Thyroid gland (tissue), 4 donors: ENCODE data around the gene DPF1. TPM values are rescaled to one million over a fixed set of nuclear protein-coding genes. Genes with fewer than 3 reads are reported as not detected.

Source experiments
- DNase-seq, 2 donors: peaks; one replicate each; pipeline ENCODE4 v3.0.0-alpha.2; 2019
- H3K27ac ChIP-seq, 3 donors: fragments of 200-600 bp; sonication (generic); 1 replicate in 2 of 3; 2 replicates in 1 of 3; pipeline ENCODE4 v1.5.1; 2016 to 2019; ENCODE audit warnings: mild to moderate bottlenecking in 1 of 3, moderate library complexity in 1 of 3
- H3K27me3 ChIP-seq: fragments of 200-600 bp; sonication (generic); one replicate; pipeline ENCODE4 v1.5.1; 2019
- H3K36me3 ChIP-seq, 2 donors: fragments of 200-600 bp; sonication (generic); one replicate each; pipeline ENCODE4 v1.5.1; 2016 to 2019
- H3K4me1 ChIP-seq, 2 donors: fragments of 200-600 bp; sonication (generic); one replicate each; pipeline ENCODE4 v1.5.1; 2017 to 2019
- H3K4me3 ChIP-seq, 3 donors: fragments of 200-600 bp; sonication (generic); replicated peaks in 1 of 3; 1 replicate in 2 of 3; 2 replicates in 1 of 3; pipeline ENCODE4 v1.5.1; 2016; ENCODE audit warnings: mild to moderate bottlenecking in 1 of 3
- H3K9me3 ChIP-seq: fragments of 200-600 bp; sonication (generic); one replicate; pipeline ENCODE4 v1.5.1; 2017
- CTCF ChIP-seq, 6 experiments: fragments of 200-600 bp in 3 of 6; fragments of 450-650 bp in 3 of 6; sonication (generic) in 3 of 6; IDR thresholded peaks; one replicate each; pipeline ENCODE4 v1.5.1; 2016 to 2019; ENCODE audit warnings: antibody characterized with exemption in 6 of 6, mild to moderate bottlenecking in 2 of 6, inconsistent platforms in 1 of 6, moderate library complexity in 1 of 6
- POLR2A ChIP-seq, 2 donors: fragments of 450-650 bp; IDR thresholded peaks; one replicate each; pipeline ENCODE4 v1.6.1; 2017; ENCODE audit warnings: antibody characterized with exemption in 2 of 2, mild to moderate bottlenecking in 2 of 2, moderate library complexity in 1 of 2
- WGBS, 2 donors: methylation state at CpG; one replicate each; pipeline ENCODE4 v1.1.5; 2017; 5-methylcytosine and 5-hydroxymethylcytosine counted together
- intact Hi-C: fragments of 100-400 bp; cut with DNase I; formaldehyde crosslinking; loops from one replicate; pipeline ENCODE4 v1.15.1; 2023
- total RNA-seq, 4 donors: library from RNA; depleted of rRNA; stranded (reverse); fragments of >200 nt; gene quantifications; one replicate each; pipeline ENCODE4 v1.2.3, GENCODE V29; 2016

DPF1 gene
- not detected for total RNA-seq

GRCh38 chr19:38224014-38224862 lies at the start of gene DPF1:
Gene DPF1, minus strand, starts transcription at chr19:38224222. Its CDS starts 80 bp downstream, at chr19:38224142.
- TF ChIP-seq CTCF (IDR thresholded peaks at IDR 0.05) = peak in 1 of 6 experiments; percentile 14
- no peak for TF ChIP-seq POLR2A (IDR thresholded peaks at IDR 0.05)
- no peak for DNase-seq
- 4 to 5% methylated on average over 18 to 37 of the region's 61 CpGs for WGBS, 2 donors
- H3K27ac ChIP-seq = no peak within 1 kb of the TSS
- peaks cover 15 to 20% of the 10 kb centered on the region in 2 donors for H3K4me1 ChIP-seq
- peaks cover 38% of the 10 kb centered on the region for H3K27me3 ChIP-seq
- H3K9me3 ChIP-seq = no peaks in the 10 kb centered on the region
- peak within 1 kb of the TSS in 1 of 3 donors; percentile 19 for H3K4me3 ChIP-seq
- intact Hi-C loops = no loop called here
- no peaks in the 10 kb centered on the region for H3K36me3 ChIP-seq

GRCh38 chr19:38273499-38273898 lies 49.5 kb upstream of the DPF1 start:
- no peak overlapping the region for H3K4me3 ChIP-seq
- H3K9me3 ChIP-seq = no peaks in the 10 kb centered on the region
- no peaks in the 10 kb centered on the region for H3K36me3 ChIP-seq
- TF ChIP-seq CTCF (IDR thresholded peaks at IDR 0.05) = no peak
- TF ChIP-seq POLR2A (IDR thresholded peaks at IDR 0.05) = no peak
- intact Hi-C loops = no loop called here
- no peak for DNase-seq
- H3K27ac ChIP-seq = peak overlapping the region in 1 of 3 donors; percentile 30
- H3K27me3 ChIP-seq = no peaks in the 10 kb centered on the region
- 69 to 76% methylated on average over 2 of the region's 2 CpGs for WGBS, 2 donors
- peaks cover 62 to 72% of the 10 kb centered on the region in 2 donors for H3K4me1 ChIP-seq

GRCh38 chr19:38270587-38271167 lies 46.7 kb upstream of the DPF1 start:
- no peaks in the 10 kb centered on the region for H3K36me3 ChIP-seq
- WGBS, 2 donors = 74 to 84% methylated on average over 5 of the region's 5 CpGs
- intact Hi-C loops = no loop called here
- no peak overlapping the region for H3K27ac ChIP-seq
- H3K4me3 ChIP-seq = no peak overlapping the region
- H3K4me1 ChIP-seq = peaks cover 50 to 69% of the 10 kb centered on the region in 2 donors
- no peaks in the 10 kb centered on the region for H3K27me3 ChIP-seq
- DNase-seq = no peak
- H3K9me3 ChIP-seq = no peaks in the 10 kb centered on the region
- TF ChIP-seq CTCF (IDR thresholded peaks at IDR 0.05) (no peak), POLR2A (IDR thresholded peaks at IDR 0.05) (no peak)

- H3K4me3 ChIP-seq = no peak overlapping the region
- intact Hi-C loops = no loop called here
- H3K4me1 ChIP-seq = peaks cover 33 to 58% of the 10 kb centered on the region in 2 donors
- 74 to 81% methylated on average over 8 of the region's 8 CpGs for WGBS, 2 donors
- H3K27me3 ChIP-seq = no peaks in the 10 kb centered on the region
- TF ChIP-seq POLR2A (IDR thresholded peaks at IDR 0.05) (no peak), CTCF (IDR thresholded peaks at IDR 0.05) (no peak)
- no peaks in the 10 kb centered on the region for H3K36me3 ChIP-seq
- DNase-seq = no peak
- no peaks in the 10 kb centered on the region for H3K9me3 ChIP-seq
- H3K27ac ChIP-seq = peak overlapping the region in 1 of 3 donors; percentile 76
Measured at GRCh38 chr19:38268539-38268938, 44.5 kb upstream of the DPF1 start.
